HG02870 (cell line): ENCODE data around the gene AGBL5.

Experiments used
- ATAC-seq: cut with Tn5 transposase; IDR thresholded peaks from one replicate; pipeline ENCODE4 v1.9.1; 2021; ENCODE audit warnings: mild to moderate bottlenecking, moderate library complexity; ENCODE audit not compliant: unreplicated experiment

The AGBL5 gene

GRCh38 chr2:27050996-27051901 lies at the start of gene AGBL5:
AGBL5 (plus strand) TSS chr2:27051668; CDS start chr2:27052959, 1,291 bp downstream.
- ATAC-seq = peak; percentile 58

- no peak for ATAC-seq
Observed at GRCh38 chr2:27001950-27002349, 49.5 kb upstream of the AGBL5 start.

GRCh38 chr2:27003007-27003406 lies 48.5 kb upstream of the AGBL5 start:
- ATAC-seq = no peak

- ATAC-seq = no peak
Observed at GRCh38 chr2:27003857-27004256, 47.6 kb upstream of the AGBL5 start.

GRCh38 chr2:27006602-27007415 lies 44.7 kb upstream of the AGBL5 start:
- no peak for ATAC-seq

GRCh38 chr2:27007416-27008374 lies 43.8 kb upstream of the AGBL5 start:
- no peak for ATAC-seq

- ATAC-seq = no peak
Observed at GRCh38 chr2:27008678-27009077, 42.8 kb upstream of the AGBL5 start.

GRCh38 chr2:27009083-27009482 lies 42.4 kb upstream of the AGBL5 start:
- ATAC-seq = no peak

- no peak for ATAC-seq
Observed at GRCh38 chr2:27009716-27010115, 41.8 kb upstream of the AGBL5 start.

- no peak for ATAC-seq
Observed at GRCh38 chr2:27010139-27010538, 41.3 kb upstream of the AGBL5 start.

- no peak for ATAC-seq
Observed at GRCh38 chr2:27013738-27014137, 37.7 kb upstream of the AGBL5 start.

- no peak for ATAC-seq
Observed at GRCh38 chr2:27014771-27015433, 36.6 kb upstream of the AGBL5 start.

GRCh38 chr2:27016801-27017325 lies 34.6 kb upstream of the AGBL5 start:
- no peak for ATAC-seq

GRCh38 chr2:27018142-27018541 lies 33.3 kb upstream of the AGBL5 start:
- no peak for ATAC-seq

- no peak for ATAC-seq
Observed at GRCh38 chr2:27019459-27019858, 32.0 kb upstream of the AGBL5 start.

- no peak for ATAC-seq
Observed at GRCh38 chr2:27019931-27020855, 31.3 kb upstream of the AGBL5 start.

GRCh38 chr2:27021253-27022049 lies 30.0 kb upstream of the AGBL5 start:
- no peak for ATAC-seq

- no peak for ATAC-seq
Observed at GRCh38 chr2:27023740-27024139, 27.7 kb upstream of the AGBL5 start.
